Fibroblast of the conjunctiva (primary cell): ENCODE data around the gene ZBTB25.

ENCODE experiments used
- DNase-seq: peaks from one replicate; pipeline ENCODE4 v3.0.0-alpha.2; 2010; ENCODE audit warnings: low read depth

The ZBTB25 gene

GRCh38 chr14:64439141-64439540 lies 64.5 kb downstream of the ZBTB25 start:
- no peak for DNase-seq

- DNase-seq = peak; percentile 65
Measured at GRCh38 chr14:64438181-64438841, 65.3 kb downstream of the ZBTB25 start.

- DNase-seq = no peak
Measured at GRCh38 chr14:64434528-64434927, 69.1 kb downstream of the ZBTB25 start.

GRCh38 chr14:64423987-64424386 lies 79.7 kb downstream of the ZBTB25 start:
- no peak for DNase-seq

- no peak for DNase-seq
Measured at GRCh38 chr14:64422756-64423155, 80.9 kb downstream of the ZBTB25 start.

GRCh38 chr14:64422005-64422404 lies 81.6 kb downstream of the ZBTB25 start:
- no peak for DNase-seq

- peak; percentile 61 for DNase-seq
Measured at GRCh38 chr14:64421166-64421565, 82.5 kb downstream of the ZBTB25 start.

GRCh38 chr14:64419003-64419402 lies 84.6 kb downstream of the ZBTB25 start:
- no peak for DNase-seq

- DNase-seq = no peak
Measured at GRCh38 chr14:64417771-64418125, 85.9 kb downstream of the ZBTB25 start.

GRCh38 chr14:64417055-64417770 lies 86.4 kb downstream of the ZBTB25 start:
- DNase-seq = no peak

- no peak for DNase-seq
Measured at GRCh38 chr14:64416348-64416932, 87.2 kb downstream of the ZBTB25 start.

- DNase-seq = no peak
Measured at GRCh38 chr14:64412237-64412636, 91.4 kb downstream of the ZBTB25 start.

GRCh38 chr14:64411001-64411400 lies 92.6 kb downstream of the ZBTB25 start:
- no peak for DNase-seq

GRCh38 chr14:64410084-64410774 lies 93.4 kb downstream of the ZBTB25 start:
- DNase-seq = peak; percentile 43

- no peak for DNase-seq
Measured at GRCh38 chr14:64409126-64409920, 94.3 kb downstream of the ZBTB25 start.

- DNase-seq = no peak
Measured at GRCh38 chr14:64407329-64407728, 96.3 kb downstream of the ZBTB25 start.

- no peak for DNase-seq
Measured at GRCh38 chr14:64405295-64405694, 98.3 kb downstream of the ZBTB25 start.

GRCh38 chr14:64401949-64402348 lies 101.7 kb downstream of the ZBTB25 start:
- DNase-seq = no peak

GRCh38 chr14:64400829-64401459 lies 102.7 kb downstream of the ZBTB25 start:
- no peak for DNase-seq
